Measurements from ENCODE around the gene FRMD4A.

FRMD4A gene

DNA sequence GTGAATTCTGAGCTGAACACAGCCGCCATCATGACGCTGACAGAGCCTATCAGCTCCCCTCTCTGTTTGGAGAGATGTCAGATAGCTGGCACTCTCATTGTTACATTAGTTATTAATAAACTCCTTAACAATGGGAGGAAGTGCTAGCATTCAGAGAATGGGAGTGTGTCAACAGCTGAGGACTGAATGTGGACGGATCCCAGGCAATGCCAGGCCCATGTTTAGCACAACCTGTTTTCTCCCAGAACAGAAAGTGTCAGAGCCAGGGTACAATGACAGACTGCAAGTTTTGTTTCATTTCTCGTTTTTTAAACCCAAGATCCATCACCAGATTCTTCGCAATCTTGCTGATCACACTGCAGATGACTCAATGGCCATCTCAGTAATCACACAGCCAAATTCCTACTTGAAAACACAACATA, 644.4 kb downstream of the FRMD4A start:
- Mint-ChIP-seq H3K27me3 (peaks cover 5% of the 10 kb centered on the region), H3K36me3 (ENCODE audit: low read depth) (no peaks in the 10 kb centered on the region), H3K4me3 (no peak overlapping the region), H3K4me1 (ENCODE audit: low read depth) (no peaks in the 10 kb centered on the region), H3K27ac (no peak overlapping the region), H3K9me3 (no peaks in the 10 kb centered on the region)
- no peak for DNase-seq

- Mint-ChIP-seq H3K4me1 (ENCODE audit: low read depth) (no peaks in the 10 kb centered on the region), H3K9me3 (no peaks in the 10 kb centered on the region), H3K36me3 (ENCODE audit: low read depth) (no peaks in the 10 kb centered on the region), H3K4me3 (no peak overlapping the region), H3K27me3 (peaks cover 5% of the 10 kb centered on the region), H3K27ac (no peak overlapping the region)
- DNase-seq, result no peak
Observed at GRCh38 chr10:13685885-13686284, 644.8 kb downstream of the FRMD4A start.

DNA sequence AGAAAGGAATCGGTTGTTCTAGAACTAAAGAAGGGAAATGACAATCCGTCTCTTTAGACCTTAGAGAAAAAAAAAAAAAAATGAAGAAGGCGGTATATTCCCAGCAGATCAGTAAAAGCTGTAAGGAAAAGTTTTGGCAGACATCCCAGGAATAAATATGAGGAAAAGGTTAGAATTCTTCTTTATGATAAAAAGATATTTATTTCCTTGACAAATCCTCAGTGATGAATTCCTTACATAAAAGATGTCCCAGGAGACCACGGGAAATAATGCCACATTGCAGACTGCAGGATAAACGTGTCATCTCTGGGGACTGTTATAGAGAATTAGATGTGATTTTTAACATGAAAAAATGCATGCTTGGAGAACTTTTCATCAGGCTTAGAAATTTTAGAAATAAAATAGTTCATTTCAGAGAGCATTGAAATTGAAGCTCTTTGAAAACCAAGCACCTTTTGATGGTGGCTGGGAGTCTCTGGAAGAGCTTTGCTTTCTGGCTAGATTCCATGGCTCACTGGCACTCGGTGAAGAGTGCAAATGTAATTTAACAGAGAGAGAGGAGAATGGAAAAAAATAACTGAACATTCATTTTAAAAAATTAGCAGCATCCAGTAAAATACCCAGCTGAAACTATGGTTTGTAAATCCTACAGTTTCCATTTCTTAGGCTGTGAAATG, 645.8 kb downstream of the FRMD4A start:
- no peak for DNase-seq
- H3K36me3 Mint-ChIP-seq (ENCODE audit: low read depth), result no peaks in the 10 kb centered on the region
- peaks cover 5% of the 10 kb centered on the region for H3K27me3 Mint-ChIP-seq
- H3K4me1 Mint-ChIP-seq (ENCODE audit: low read depth), result no peaks in the 10 kb centered on the region
- no peaks in the 10 kb centered on the region for H3K9me3 Mint-ChIP-seq
- no peak overlapping the region for H3K27ac Mint-ChIP-seq
- no peak overlapping the region for H3K4me3 Mint-ChIP-seq

DNA sequence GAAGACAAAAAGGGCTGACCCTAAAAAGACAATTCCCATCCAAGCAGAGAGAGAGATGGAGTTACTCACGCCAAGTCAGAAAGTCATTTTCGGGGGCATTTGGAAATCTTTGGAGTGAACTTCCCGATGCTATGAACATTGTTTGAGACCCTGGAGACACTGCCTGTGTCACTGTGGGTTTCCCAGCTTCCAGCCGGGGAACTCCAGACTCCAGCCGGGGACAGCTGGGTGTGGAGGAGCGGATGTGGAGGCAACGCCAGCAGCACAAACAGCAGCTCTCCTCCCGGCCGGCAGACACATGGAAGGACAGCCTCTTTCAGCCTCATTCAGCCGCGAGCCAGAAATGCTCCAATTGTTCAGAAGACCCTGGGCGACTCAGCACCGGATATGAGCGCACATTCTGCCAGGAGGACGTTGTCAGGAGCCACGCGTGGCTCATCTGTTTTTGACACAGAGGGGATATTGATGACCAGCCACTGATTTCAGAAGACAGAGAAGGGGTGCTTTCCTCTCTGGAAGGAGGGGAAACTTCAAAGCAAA, 646.4 kb downstream of the FRMD4A start:
- H3K4me3 Mint-ChIP-seq, result no peak overlapping the region
- peaks cover 5% of the 10 kb centered on the region for H3K27me3 Mint-ChIP-seq
- H3K27ac Mint-ChIP-seq, result no peak overlapping the region
- H3K9me3 Mint-ChIP-seq, result no peaks in the 10 kb centered on the region
- no peak for DNase-seq
- no peaks in the 10 kb centered on the region for H3K4me1 Mint-ChIP-seq (ENCODE audit: low read depth)
- H3K36me3 Mint-ChIP-seq (ENCODE audit: low read depth), result no peaks in the 10 kb centered on the region

DNA sequence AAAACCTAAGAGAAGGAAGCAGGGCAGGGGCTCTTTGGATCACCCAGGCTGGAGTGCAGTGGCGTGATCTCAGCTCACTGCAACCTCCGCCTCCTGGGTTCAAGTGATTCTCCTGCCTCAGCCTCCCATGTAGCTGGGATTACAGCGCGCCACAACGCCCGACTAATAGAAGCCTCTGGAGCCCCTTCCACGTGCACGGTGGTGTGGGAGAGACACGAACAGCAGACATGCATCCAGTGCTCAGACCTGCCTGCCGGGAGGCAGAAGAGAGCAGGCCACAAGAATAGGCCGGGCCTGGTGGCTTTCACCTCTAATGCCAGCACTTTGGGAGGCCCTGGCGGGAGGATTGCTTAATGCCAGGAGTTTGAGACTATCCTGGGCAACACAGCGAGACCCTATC, 647.7 kb downstream of the FRMD4A start:
- Mint-ChIP-seq H3K4me3 (no peak overlapping the region), H3K36me3 (ENCODE audit: low read depth) (no peaks in the 10 kb centered on the region), H3K4me1 (ENCODE audit: low read depth) (no peaks in the 10 kb centered on the region), H3K27ac (no peak overlapping the region), H3K9me3 (no peaks in the 10 kb centered on the region), H3K27me3 (peaks cover 12% of the 10 kb centered on the region)
- no peak for DNase-seq

- Mint-ChIP-seq H3K27me3 (peaks cover 14% of the 10 kb centered on the region), H3K27ac (no peak overlapping the region), H3K4me1 (ENCODE audit: low read depth) (no peaks in the 10 kb centered on the region), H3K9me3 (no peaks in the 10 kb centered on the region), H3K36me3 (ENCODE audit: low read depth) (no peaks in the 10 kb centered on the region), H3K4me3 (no peak overlapping the region)
- no peak for DNase-seq
Observed at GRCh38 chr10:13681960-13682359, 648.8 kb downstream of the FRMD4A start.

DNA sequence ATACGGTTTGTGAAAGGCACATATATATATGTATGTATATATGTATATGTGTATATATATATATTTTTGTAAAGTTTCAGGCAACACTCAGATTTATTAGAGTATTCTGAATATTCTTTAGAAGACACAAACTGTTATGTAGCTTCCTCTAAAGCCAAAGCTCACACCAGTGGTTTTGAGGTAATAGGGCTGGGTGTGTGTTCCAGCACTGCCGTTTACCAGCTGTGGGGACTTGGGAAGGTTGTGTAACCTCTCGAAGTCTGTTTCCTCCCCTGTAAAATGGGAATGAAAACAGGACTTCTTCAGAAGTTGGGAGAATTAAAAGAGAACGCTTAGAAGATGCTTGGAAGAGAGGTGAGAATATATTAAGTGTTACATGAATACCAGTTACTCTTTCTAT, 649.2 kb downstream of the FRMD4A start:
- Mint-ChIP-seq H3K36me3 (ENCODE audit: low read depth) (no peaks in the 10 kb centered on the region), H3K9me3 (no peaks in the 10 kb centered on the region), H3K27ac (no peak overlapping the region), H3K4me3 (no peak overlapping the region), H3K27me3 (peaks cover 15% of the 10 kb centered on the region), H3K4me1 (ENCODE audit: low read depth) (no peaks in the 10 kb centered on the region)
- DNase-seq, result no peak

- no peaks in the 10 kb centered on the region for H3K9me3 Mint-ChIP-seq
- H3K4me3 Mint-ChIP-seq, result no peak overlapping the region
- H3K4me1 Mint-ChIP-seq (ENCODE audit: low read depth), result no peaks in the 10 kb centered on the region
- DNase-seq, result no peak
- H3K27ac Mint-ChIP-seq, result no peak overlapping the region
- no peaks in the 10 kb centered on the region for H3K36me3 Mint-ChIP-seq (ENCODE audit: low read depth)
- peaks cover 15% of the 10 kb centered on the region for H3K27me3 Mint-ChIP-seq
Observed at GRCh38 chr10:13681095-13681494, 649.6 kb downstream of the FRMD4A start.

GRCh38 chr10:13678101-13678843, 652.5 kb downstream of the FRMD4A start:
- H3K9me3 Mint-ChIP-seq, result no peaks in the 10 kb centered on the region
- H3K27me3 Mint-ChIP-seq, result peaks cover 15% of the 10 kb centered on the region
- no peaks in the 10 kb centered on the region for H3K36me3 Mint-ChIP-seq (ENCODE audit: low read depth)
- DNase-seq, result no peak
- H3K4me1 Mint-ChIP-seq (ENCODE audit: low read depth), result no peaks in the 10 kb centered on the region
- no peak overlapping the region for H3K27ac Mint-ChIP-seq
- no peak overlapping the region for H3K4me3 Mint-ChIP-seq

DNA sequence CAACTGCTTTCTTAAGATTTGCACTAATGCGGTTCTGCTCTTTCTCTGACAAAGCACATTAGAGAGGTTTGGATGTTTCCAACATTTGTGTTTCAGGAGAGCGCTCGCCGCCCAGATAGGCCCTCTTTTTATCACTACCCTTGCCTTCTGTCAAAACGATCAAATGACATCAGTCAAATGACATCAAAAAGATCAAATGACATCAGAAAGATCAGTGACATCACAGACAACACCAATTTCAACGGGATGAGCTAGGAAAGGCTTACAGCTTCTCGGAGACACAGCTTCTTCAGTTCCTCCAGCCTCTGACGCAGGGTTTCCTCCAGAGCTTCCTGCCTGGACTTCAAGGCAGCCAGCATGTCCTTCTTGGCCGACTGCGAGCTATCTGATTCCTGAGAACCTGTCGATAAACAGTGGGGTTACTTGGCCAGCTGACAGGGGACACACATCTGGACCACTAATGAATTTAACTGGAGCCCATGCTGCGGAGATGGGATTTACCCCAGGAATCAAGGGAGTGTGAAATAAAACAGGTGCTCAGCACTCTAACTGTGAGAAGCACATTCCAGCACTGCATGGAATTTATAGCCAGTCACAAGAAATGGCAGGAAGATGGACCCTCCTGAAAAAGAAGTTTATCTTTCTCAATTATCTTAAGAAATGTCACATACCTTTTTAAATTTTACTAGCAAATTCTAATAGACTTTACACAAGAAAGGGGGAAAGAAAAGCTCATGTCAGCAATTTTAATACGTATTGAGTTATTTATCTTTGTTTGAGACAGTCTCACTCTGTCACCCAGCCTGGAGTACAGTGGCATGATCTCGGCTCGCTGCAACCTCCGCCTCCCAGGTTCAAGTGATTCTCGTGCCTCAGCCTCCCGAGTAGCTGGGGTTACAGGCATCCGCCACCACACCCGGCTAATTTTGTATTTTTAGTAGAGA, 655.8 kb downstream of the FRMD4A start:
- no peak for DNase-seq
- Mint-ChIP-seq H3K27ac (no peak overlapping the region), H3K27me3 (peaks cover 11% of the 10 kb centered on the region), H3K9me3 (no peaks in the 10 kb centered on the region), H3K36me3 (ENCODE audit: low read depth) (no peaks in the 10 kb centered on the region), H3K4me3 (no peak overlapping the region), H3K4me1 (ENCODE audit: low read depth) (no peaks in the 10 kb centered on the region)

- no peak for DNase-seq
- Mint-ChIP-seq H3K4me3 (no peak overlapping the region), H3K9me3 (no peaks in the 10 kb centered on the region), H3K27me3 (peaks cover 3% of the 10 kb centered on the region), H3K27ac (no peak overlapping the region), H3K36me3 (ENCODE audit: low read depth) (no peaks in the 10 kb centered on the region), H3K4me1 (ENCODE audit: low read depth) (no peaks in the 10 kb centered on the region)
Observed at GRCh38 chr10:13673156-13673555, 657.6 kb downstream of the FRMD4A start.

GRCh38 chr10:13672548-13672947, 658.2 kb downstream of the FRMD4A start:
- no peak overlapping the region for H3K4me3 Mint-ChIP-seq

GRCh38 chr10:13671904-13672303, 658.8 kb downstream of the FRMD4A start:
- H3K36me3 Mint-ChIP-seq (ENCODE audit: low read depth), result no peaks in the 10 kb centered on the region
- no peak for DNase-seq
- H3K9me3 Mint-ChIP-seq, result no peaks in the 10 kb centered on the region
- H3K27ac Mint-ChIP-seq, result no peak overlapping the region
- no peaks in the 10 kb centered on the region for H3K4me1 Mint-ChIP-seq (ENCODE audit: low read depth)
- H3K4me3 Mint-ChIP-seq, result no peak overlapping the region
- H3K27me3 Mint-ChIP-seq, result peaks cover 1% of the 10 kb centered on the region

More at GRCh38 chr10:13672548-13672947, 658.2 kb downstream of the FRMD4A start:
- peaks cover 3% of the 10 kb centered on the region for H3K27me3 Mint-ChIP-seq
- no peak for DNase-seq
- no peak overlapping the region for H3K27ac Mint-ChIP-seq
- no peaks in the 10 kb centered on the region for H3K36me3 Mint-ChIP-seq (ENCODE audit: low read depth)
- no peaks in the 10 kb centered on the region for H3K9me3 Mint-ChIP-seq
- H3K4me1 Mint-ChIP-seq (ENCODE audit: low read depth), result no peaks in the 10 kb centered on the region

GRCh38 chr10:13670311-13670710, 660.4 kb downstream of the FRMD4A start:
- Mint-ChIP-seq H3K4me1 (ENCODE audit: low read depth) (no peaks in the 10 kb centered on the region), H3K9me3 (no peaks in the 10 kb centered on the region), H3K27me3 (no peaks in the 10 kb centered on the region), H3K27ac (no peak overlapping the region), H3K4me3 (no peak overlapping the region), H3K36me3 (ENCODE audit: low read depth) (no peaks in the 10 kb centered on the region)
- no peak for DNase-seq

All from activated T-cell treated with anti-CD3 and anti-CD28 coated beads, Interleukin-2, amount 50 U/mL, for 24 hours (primary cell).